HG03354 (cell line): Measurements from ENCODE around the gene FAN1.

Source experiments
- ATAC-seq: cut with Tn5 transposase; IDR thresholded peaks from one replicate; pipeline ENCODE4 v1.9.1; 2021; ENCODE audit warnings: mild to moderate bottlenecking; ENCODE audit not compliant: unreplicated experiment, poor library complexity, severe bottlenecking

FAN1 gene

GRCh38 chr15:30953183-30953582 is 49.5 kb downstream of the FAN1 start:
- ATAC-seq, result no peak

- ATAC-seq, result no peak
These were observed 50.1 kb downstream of the FAN1 start for GRCh38 chr15:30953731-30954378.

DNA sequence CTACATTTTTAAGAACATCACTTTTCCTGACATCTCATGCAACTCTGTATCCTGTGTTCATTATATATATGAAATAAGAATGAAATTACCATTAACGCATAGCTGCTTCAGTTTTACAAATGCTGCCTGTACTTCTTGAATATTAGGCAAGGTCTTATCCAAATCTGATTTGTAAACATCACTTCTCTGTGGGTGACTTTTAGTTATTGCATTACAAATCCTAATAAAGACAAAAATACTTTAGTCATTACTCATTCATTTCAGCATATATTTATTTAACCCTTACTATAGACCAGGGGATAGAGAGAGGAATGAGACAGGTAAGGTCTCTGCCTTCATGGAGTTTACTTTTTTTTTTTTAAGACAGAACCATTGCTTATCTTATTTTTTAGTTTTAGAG is 51.0 kb downstream of the FAN1 start:
- no peak for ATAC-seq

DNA sequence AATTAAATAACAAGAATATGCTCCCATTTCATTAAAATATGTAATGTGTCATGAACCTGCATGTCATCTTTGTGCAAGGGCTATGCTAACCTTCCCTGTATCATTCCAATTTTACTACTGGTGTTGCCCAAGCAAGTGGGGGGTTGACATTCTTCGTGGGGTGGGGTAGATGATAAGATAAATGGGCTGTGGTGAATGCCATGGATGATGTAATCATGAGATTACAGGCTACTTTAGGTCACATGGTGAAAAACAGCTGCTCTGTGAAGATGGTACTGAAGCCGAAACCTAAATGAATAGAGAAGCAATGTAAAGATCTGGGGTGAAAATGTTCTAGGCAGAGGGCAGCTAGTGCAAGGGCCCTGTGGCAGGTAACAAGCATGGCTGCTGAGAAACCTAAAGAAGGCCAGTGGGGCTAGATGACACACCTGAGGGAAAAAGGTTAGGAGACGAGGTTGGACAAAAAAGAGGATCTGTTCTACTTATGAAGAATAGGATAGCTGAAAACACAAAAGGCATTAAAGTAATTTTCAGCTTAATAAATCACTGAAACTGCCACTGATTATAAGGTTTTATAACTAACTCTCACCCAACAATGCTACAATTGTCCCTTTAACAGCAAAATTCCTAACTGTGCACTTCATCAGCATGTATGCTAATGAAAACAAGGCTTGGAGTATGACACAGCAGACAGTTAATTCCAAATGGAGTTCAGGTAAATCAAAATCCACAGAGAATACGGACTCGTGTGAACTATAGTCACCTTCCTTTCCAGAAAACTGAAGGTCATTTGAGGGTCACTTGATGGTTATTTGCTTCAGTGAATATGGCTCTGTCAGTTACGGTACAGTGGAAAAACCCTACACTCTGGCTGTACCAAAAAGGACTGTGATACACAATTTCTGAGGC is 52.8 kb downstream of the FAN1 start:
- no peak for ATAC-seq

DNA sequence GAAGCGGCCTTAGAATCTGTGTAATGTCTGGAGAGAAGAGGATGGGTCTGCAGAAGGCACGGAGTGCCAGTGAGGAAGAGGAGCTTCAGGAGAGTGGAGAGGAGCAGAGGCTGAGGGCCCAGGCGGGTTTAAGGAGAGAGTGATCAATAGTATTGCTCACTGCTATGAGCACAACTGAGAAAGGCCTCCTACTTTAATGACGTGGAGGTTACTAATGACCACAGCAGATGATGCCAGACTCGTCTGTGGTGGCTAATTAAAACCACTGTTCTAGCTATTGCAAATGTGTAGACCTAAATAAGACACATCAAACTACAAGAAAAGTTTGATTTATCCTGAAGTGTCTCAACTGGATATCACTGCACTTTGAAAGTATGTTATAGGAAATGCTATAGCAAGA is 54.5 kb downstream of the FAN1 start:
- no peak for ATAC-seq

- ATAC-seq, result no peak
These were observed 58.4 kb downstream of the FAN1 start for GRCh38 chr15:30962079-30962478.

GRCh38 chr15:30962659-30963058 is 58.9 kb downstream of the FAN1 start:
- ATAC-seq, result no peak

- ATAC-seq, result no peak
These were observed 60.0 kb downstream of the FAN1 start for GRCh38 chr15:30963681-30964080.

DNA sequence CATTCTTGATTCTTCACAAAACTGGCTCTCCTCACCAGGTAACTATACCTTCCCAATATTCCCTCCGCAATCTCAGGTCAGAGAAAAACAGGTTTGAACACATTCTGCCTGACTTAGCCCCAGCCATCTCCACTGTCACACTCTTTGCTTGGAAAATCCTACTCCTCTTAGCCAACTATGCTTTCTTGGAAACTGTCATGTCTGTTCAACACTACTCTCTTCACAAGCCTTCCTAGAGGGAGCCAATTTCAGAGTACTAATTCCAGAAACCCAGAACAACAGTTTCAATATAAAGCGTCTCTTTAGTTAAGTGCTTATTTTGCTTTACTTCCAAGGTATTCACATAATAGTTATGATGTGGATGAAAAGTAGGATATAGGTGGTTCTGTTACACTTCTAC is 66.0 kb downstream of the FAN1 start:
- no peak for ATAC-seq

- no peak for ATAC-seq
These were observed 69.7 kb downstream of the FAN1 start for GRCh38 chr15:30973379-30973778.

DNA sequence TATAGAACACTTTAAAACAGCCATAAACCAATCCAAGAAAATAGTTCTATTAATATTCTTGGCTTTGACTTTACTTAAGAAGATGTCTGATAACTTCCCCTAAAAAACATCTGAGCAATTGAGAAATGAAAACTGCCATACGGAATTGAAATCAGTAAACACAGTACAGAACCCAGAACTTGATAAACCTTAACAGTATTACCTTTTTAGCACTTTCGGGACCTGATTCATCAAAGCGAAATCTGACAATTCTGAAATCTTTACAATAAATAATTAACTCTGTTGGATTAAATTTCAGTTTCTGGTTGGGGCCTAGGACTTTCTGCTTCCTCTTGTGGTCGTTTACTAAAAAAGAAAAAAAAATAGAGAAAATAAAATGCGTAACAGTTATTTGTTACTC is 70.4 kb downstream of the FAN1 start:
- peak; percentile 63 for ATAC-seq

GRCh38 chr15:30978328-30978727 is 74.6 kb downstream of the FAN1 start:
- ATAC-seq, result no peak

GRCh38 chr15:30979457-30979856 is 75.7 kb downstream of the FAN1 start:
- ATAC-seq, result no peak

DNA sequence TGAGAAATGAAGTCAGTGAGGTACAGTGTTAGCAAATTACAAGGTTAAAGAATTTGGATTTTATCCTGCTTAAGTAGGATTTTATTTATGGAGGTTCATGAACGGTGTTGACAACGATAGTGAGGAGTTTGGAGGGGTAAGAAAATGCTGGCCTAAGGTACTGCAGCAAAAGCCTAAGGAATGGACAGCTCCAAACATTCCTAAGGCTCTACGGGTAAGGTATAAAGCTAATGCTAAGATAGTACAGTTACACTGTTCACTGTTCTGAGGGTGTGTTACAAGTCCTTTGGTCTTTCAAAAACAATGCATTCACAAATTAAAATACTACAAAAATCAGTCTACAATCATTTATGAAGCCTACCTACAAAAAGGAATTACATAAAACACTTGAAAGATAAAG is 80.4 kb downstream of the FAN1 start:
- no peak for ATAC-seq

GRCh38 chr15:30984542-30984941 is 80.8 kb downstream of the FAN1 start:
- ATAC-seq, result peak; percentile 59

- no peak for ATAC-seq
These were observed 81.4 kb downstream of the FAN1 start for GRCh38 chr15:30985081-30985531.

- no peak for ATAC-seq
These were observed 86.3 kb downstream of the FAN1 start for GRCh38 chr15:30990036-30990435.

GRCh38 chr15:30990446-30991254 is 86.9 kb downstream of the FAN1 start:
- ATAC-seq, result no peak

DNA sequence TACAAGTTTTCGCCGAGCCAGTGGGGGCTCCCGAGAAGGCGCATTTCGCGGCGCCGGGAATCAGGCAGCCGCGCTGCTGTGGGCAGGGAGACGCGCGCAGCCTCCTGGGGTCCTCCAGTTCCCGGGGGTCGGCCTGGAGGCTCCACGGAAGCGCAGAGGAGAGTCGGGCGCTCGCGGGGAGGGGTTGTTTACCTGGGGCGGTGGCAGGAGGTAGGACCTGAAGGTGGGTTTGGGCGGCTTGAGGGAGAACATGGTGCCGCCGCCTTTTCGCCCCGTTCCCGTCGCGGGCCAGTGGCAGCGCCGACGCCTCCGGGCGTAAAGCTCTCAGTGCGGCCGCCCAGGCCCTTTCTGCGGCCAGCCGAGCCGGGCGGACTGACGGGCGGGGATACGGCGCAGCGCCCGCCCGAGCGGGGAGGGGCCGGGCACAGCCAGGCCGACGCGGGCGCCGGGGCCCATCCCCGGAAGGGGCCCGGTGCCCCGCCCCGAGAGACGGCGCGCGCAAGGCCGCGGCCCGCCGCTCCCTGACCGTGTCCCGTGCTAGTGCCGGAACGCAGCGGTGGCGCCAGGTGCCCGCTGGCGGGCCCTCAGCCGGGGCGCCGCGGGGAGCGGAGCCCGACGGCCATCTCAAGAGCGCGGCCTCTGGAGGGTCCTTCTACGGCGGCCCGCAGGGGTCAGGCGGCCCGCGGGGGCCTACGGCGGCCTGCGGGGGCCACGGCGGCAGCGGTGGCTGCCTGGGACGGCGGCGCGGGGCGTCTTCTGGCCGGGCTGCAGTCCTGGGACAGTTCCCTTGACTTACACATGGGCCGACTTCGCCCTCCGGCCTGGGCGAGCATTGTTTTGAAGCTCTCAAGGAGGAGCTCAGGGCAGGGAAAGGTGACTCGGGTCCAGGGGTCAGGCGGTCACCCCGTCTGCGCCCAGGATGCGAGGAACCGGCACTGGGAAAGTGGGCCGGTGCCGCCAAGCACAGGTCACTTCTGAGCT is 87.8 kb downstream of the FAN1 start, which contains the start of gene MTMR10:
Gene MTMR10, minus strand, starts transcription at position 374 of the 981 bp plus-strand sequence. Its CDS starts 122 bp downstream, at position 252.
- peak; percentile 89 for ATAC-seq
